ENCODE results near the gene C12orf75. TPM values are rescaled to one million over a fixed set of nuclear protein-coding genes. Genes with fewer than 3 reads are reported as not detected.
"Not testable (repeated sequence)": the region's sequence is repeated elsewhere in the genome, so short reads cannot be mapped to it uniquely, and the experiment has no call there.

The C12orf75 gene
- total RNA-seq, 4 donors from 2014 or later, result 1.9 to 5.8 (median 4.3) TPM

- intact Hi-C loops (cut with DNase I), result no loop called here
- no peaks in the 10 kb centered on the region for H3K36me3 ChIP-seq
- no peaks in the 10 kb centered on the region for H3K27me3 ChIP-seq
- H3K4me1 ChIP-seq, result no peaks in the 10 kb centered on the region
- no peak for DNase-seq
- 87 to 99% methylated on average over 7 of the region's 7 CpGs for WGBS, 2 donors
- H3K4me3 ChIP-seq (replicated peaks in 1 of 3), result no peak overlapping the region
- no peak overlapping the region for H3K27ac ChIP-seq
- TF ChIP-seq POLR2A (IDR thresholded peaks at IDR 0.05) (no peak), CTCF (IDR thresholded peaks at IDR 0.05) (no peak)
- no peaks in the 10 kb centered on the region for H3K9me3 ChIP-seq
Measured at GRCh38 chr12:105399428-105400081, 69.1 kb downstream of the C12orf75 start.

DNA sequence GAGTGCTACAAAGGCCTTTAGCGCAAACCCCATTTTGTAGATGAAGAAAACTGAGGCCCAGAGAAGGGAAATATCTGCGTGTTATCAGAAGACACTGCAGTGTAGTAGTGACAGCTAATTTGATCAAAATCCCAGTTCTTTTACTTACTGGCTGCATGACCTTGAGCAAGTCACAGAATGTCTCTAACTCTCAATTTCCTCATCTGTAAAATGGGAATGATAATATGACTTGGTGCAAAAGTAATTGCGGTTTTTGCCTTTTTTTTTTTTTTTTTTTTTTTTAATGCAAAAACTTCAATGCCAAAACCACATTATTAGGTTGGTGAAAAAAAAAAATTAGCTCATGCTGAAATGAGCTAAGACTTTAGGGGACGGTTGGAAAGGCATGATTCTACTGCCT is 69.7 kb downstream of the C12orf75 start:
- Histone ChIP-seq H3K36me3 (no peaks in the 10 kb centered on the region), H3K27ac (no peak overlapping the region), H3K4me1 (no peaks in the 10 kb centered on the region), H3K9me3 (no peaks in the 10 kb centered on the region), H3K4me3 (replicated peaks in 1 of 3) (no peak overlapping the region), H3K27me3 (no peaks in the 10 kb centered on the region)
- DNase-seq, result no peak
- 93 to 95% methylated on average over 4 of the region's 4 CpGs for WGBS, 2 donors
- intact Hi-C loops (cut with DNase I), result no loop called here
- TF ChIP-seq POLR2A (IDR thresholded peaks at IDR 0.05), result no peak
- no peak for TF ChIP-seq CTCF (IDR thresholded peaks at IDR 0.05)

DNA sequence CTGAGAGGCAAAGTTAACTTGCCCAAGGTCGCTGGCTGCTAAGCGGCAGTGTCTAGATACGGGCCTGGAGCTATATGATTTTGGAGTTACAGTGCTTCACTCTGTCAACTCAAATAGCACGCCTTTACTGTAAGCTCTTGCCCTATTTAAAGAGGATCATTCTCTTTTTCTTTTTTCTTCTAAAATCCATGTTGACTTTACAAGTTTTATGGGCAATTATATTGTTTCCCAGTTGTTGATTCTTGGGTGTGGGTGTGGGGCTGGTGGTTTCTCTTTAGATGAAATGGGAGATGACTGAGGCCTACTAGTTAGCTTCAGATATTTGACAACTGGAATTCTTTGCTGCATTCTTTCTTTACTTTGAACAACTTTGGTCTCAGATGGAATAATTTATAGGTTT is 70.7 kb downstream of the C12orf75 start:
- 98% methylated on average over 4 of the region's 4 CpGs for WGBS, 2 donors
- DNase-seq, result no peak
- Histone ChIP-seq H3K9me3 (no peaks in the 10 kb centered on the region), H3K27me3 (no peaks in the 10 kb centered on the region), H3K4me1 (no peaks in the 10 kb centered on the region), H3K27ac (no peak overlapping the region), H3K4me3 (replicated peaks in 1 of 3) (no peak overlapping the region), H3K36me3 (no peaks in the 10 kb centered on the region)
- intact Hi-C loops (cut with DNase I), result no loop called here
- TF ChIP-seq CTCF (IDR thresholded peaks at IDR 0.05) (no peak), POLR2A (IDR thresholded peaks at IDR 0.05) (no peak)

- Histone ChIP-seq H3K27ac (no peak overlapping the region), H3K4me1 (no peaks in the 10 kb centered on the region), H3K27me3 (no peaks in the 10 kb centered on the region), H3K9me3 (no peaks in the 10 kb centered on the region), H3K4me3 (replicated peaks in 1 of 3) (no peak overlapping the region), H3K36me3 (no peaks in the 10 kb centered on the region)
- DNase-seq, result no peak
- TF ChIP-seq POLR2A (IDR thresholded peaks at IDR 0.05) (no peak), CTCF (IDR thresholded peaks at IDR 0.05) (no peak)
- 98 to 99% methylated on average over 5 of the region's 5 CpGs for WGBS, 2 donors
- intact Hi-C loops (cut with DNase I), result no loop called here
Measured at GRCh38 chr12:105402366-105402765, 71.9 kb downstream of the C12orf75 start.

GRCh38 chr12:105403095-105403494 is 72.6 kb downstream of the C12orf75 start:
- intact Hi-C loops (cut with DNase I), result no loop called here
- TF ChIP-seq CTCF (IDR thresholded peaks at IDR 0.05) (no peak), POLR2A (IDR thresholded peaks at IDR 0.05) (no peak)
- Histone ChIP-seq H3K36me3 (no peaks in the 10 kb centered on the region), H3K9me3 (no peaks in the 10 kb centered on the region), H3K4me1 (no peaks in the 10 kb centered on the region), H3K27me3 (no peaks in the 10 kb centered on the region), H3K27ac (no peak overlapping the region), H3K4me3 (replicated peaks in 1 of 3) (no peak overlapping the region)
- no peak for DNase-seq
- WGBS, 2 donors, result 100% methylated on average over 1 of the region's 1 CpG

GRCh38 chr12:105404134-105404533 is 73.6 kb downstream of the C12orf75 start:
- H3K4me1 ChIP-seq; DNase-seq; H3K27me3 ChIP-seq; H3K9me3 ChIP-seq; intact Hi-C loops (cut with DNase I); H3K27ac ChIP-seq; H3K4me3 ChIP-seq (replicated peaks in 1 of 3); H3K36me3 ChIP-seq: not testable (repeated sequence)
- WGBS, 2 donors, result 98% methylated on average over 3 of the region's 3 CpGs

All from thyroid gland (tissue), 4 donors.